Measurements from ENCODE around the gene ARHGAP18.

The ARHGAP18 gene

DNA sequence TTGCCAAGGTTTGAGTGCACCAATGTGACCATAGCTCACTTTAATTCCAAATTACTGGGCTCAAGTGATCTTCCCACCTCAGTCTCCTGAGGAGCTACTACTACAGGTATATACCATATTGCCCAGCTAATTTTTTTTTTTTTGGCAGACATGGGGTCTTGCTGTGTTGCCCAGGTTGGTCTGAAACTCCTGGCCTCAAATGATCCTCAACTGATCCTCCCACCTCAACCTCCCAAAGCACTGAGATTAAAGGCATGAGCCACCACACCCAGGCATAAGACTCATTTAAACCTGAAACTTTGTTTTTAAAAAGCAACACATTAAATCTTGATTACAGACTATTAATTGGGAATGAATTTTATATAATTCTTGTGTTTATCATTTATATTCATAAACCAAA lies 67.7 kb downstream of the ARHGAP18 start:
- no peaks in the 10 kb centered on the region for H3K36me3 ChIP-seq (ENCODE audit: insufficient read depth)
- H4K20me1 ChIP-seq (ENCODE audit: insufficient read depth) = no peaks in the 10 kb centered on the region
- no peak overlapping the region for H3K4me3 ChIP-seq (IDR thresholded peaks at IDR 0.05; ENCODE audit: insufficient read depth, low read depth, low read length)
- H3K79me2 ChIP-seq (ENCODE audit: insufficient read depth, low read depth) = no peaks in the 10 kb centered on the region
- no peaks in the 10 kb centered on the region for H3K27me3 ChIP-seq (ENCODE audit: insufficient read depth, low read depth)
- TF ChIP-seq, protein P1, sequence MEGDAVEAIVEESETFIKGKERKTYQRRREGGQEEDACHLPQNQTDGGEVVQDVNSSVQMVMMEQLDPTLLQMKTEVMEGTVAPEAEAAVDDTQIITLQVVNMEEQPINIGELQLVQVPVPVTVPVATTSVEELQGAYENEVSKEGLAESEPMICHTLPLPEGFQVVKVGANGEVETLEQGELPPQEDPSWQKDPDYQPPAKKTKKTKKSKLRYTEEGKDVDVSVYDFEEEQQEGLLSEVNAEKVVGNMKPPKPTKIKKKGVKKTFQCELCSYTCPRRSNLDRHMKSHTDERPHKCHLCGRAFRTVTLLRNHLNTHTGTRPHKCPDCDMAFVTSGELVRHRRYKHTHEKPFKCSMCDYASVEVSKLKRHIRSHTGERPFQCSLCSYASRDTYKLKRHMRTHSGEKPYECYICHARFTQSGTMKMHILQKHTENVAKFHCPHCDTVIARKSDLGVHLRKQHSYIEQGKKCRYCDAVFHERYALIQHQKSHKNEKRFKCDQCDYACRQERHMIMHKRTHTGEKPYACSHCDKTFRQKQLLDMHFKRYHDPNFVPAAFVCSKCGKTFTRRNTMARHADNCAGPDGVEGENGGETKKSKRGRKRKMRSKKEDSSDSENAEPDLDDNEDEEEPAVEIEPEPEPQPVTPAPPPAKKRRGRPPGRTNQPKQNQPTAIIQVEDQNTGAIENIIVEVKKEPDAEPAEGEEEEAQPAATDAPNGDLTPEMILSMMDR (conservative IDR thresholded peaks at IDR 0.05; ENCODE audit: low read depth, low read length) = no peak
- H3K27ac ChIP-seq = no peak overlapping the region
- no peak overlapping the region for H2AFZ ChIP-seq (ENCODE audit: low read depth)
- H3K4me2 ChIP-seq = no peak overlapping the region
- peaks cover 17% of the 10 kb centered on the region for H3K4me1 ChIP-seq (ENCODE audit: low read depth, poor library complexity, severe bottlenecking)
- H3K9ac ChIP-seq = no peak overlapping the region

DNA sequence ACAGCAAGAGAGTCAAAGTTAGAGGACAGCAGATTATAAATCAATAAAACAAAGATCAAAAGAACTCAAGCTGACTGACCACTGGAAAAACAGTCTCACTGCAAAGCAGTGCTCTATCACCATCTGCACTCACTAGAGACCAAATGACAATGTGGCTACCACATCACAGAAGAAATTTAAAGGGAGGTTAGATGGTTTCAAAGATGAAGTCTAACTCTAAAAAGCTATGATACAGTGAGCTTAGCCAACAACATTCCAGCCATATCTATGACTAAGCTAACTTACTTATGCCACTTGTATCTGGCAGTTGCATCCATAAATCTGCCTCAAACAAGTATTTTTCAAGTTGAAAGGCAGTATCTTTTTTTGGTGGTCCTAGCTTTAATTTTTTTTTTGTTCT lies 68.6 kb downstream of the ARHGAP18 start:
- H3K27ac ChIP-seq = no peak overlapping the region
- no peaks in the 10 kb centered on the region for H3K36me3 ChIP-seq (ENCODE audit: insufficient read depth)
- no peak overlapping the region for H2AFZ ChIP-seq (ENCODE audit: low read depth)
- H3K27me3 ChIP-seq (ENCODE audit: insufficient read depth, low read depth) = no peaks in the 10 kb centered on the region
- H3K4me1 ChIP-seq (ENCODE audit: low read depth, poor library complexity, severe bottlenecking) = peaks cover 7% of the 10 kb centered on the region
- no peak overlapping the region for H3K4me2 ChIP-seq
- TF ChIP-seq, protein P1 (conservative IDR thresholded peaks at IDR 0.05; ENCODE audit: low read depth, low read length) = no peak
- no peak overlapping the region for H3K9ac ChIP-seq
- no peaks in the 10 kb centered on the region for H3K79me2 ChIP-seq (ENCODE audit: insufficient read depth, low read depth)
- H4K20me1 ChIP-seq (ENCODE audit: insufficient read depth) = no peaks in the 10 kb centered on the region
- H3K4me3 ChIP-seq (IDR thresholded peaks at IDR 0.05; ENCODE audit: insufficient read depth, low read depth, low read length) = no peak overlapping the region

DNA sequence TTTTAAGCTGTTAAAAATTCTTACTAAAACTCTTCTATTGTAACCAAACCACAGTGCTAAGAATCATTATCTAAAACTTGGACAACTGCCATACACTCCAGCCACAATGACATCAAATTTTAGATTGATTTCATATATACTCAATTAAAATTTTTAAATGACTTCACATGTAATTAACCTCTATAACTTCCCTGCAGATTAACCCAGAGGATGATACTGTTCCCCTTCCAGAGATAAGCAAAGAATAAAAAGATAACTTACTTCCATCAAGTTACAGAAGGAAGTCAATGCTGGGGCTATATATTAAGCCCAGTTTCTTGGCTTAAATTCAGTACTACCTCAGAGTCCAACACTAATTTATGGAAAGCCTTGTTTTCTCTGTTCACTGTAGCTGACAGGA lies 71.3 kb downstream of the ARHGAP18 start:
- Histone ChIP-seq H3K79me2 (ENCODE audit: insufficient read depth, low read depth) (no peaks in the 10 kb centered on the region), H3K4me3 (IDR thresholded peaks at IDR 0.05; ENCODE audit: insufficient read depth, low read depth, low read length) (no peak overlapping the region), H3K9ac (no peak overlapping the region), H3K4me2 (no peak overlapping the region), H3K27ac (no peak overlapping the region), H3K4me1 (ENCODE audit: low read depth, poor library complexity, severe bottlenecking) (peaks cover 14% of the 10 kb centered on the region), H4K20me1 (ENCODE audit: insufficient read depth) (no peaks in the 10 kb centered on the region), H2AFZ (ENCODE audit: low read depth) (no peak overlapping the region), H3K27me3 (ENCODE audit: insufficient read depth, low read depth) (no peaks in the 10 kb centered on the region), H3K36me3 (ENCODE audit: insufficient read depth) (no peaks in the 10 kb centered on the region)
- TF ChIP-seq, protein P1 (conservative IDR thresholded peaks at IDR 0.05; ENCODE audit: low read depth, low read length) = no peak

DNA sequence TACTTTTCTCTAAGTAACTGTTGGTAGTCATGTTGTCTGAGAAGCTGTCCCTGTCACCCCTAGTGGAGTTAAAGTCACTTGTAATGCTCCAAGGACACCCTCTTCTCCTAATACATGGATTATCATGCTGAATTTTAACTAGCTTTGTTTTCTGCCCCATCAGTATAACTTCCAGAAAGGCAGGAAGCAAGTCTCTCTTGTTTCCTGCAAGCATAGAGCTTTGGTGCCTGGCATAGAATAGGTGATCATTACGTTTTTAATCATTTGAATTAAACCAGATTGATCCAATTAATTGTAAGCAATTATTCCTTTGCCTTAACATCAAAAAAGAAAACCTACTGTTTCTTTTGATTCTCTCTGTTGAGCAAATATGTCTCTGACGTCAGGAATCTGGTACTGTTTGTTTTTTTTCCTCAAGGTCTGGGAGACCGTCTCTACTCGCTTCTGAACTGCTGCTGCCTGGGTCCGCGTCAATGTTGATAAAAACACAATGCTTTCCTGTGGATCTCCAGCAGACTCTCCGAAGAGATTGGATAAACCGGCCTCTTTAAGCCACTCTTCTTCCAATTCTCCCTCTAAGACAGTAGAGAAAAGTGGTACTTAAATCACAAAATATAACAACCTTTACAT lies 71.8 kb downstream of the ARHGAP18 start:
- H3K27me3 ChIP-seq (ENCODE audit: insufficient read depth, low read depth) = no peaks in the 10 kb centered on the region

More for the DNA sequence above, 71.8 kb downstream of the ARHGAP18 start:
- TF ChIP-seq, protein P1 (conservative IDR thresholded peaks at IDR 0.05; ENCODE audit: low read depth, low read length) = no peak
- Histone ChIP-seq H3K4me1 (ENCODE audit: low read depth, poor library complexity, severe bottlenecking) (peaks cover 17% of the 10 kb centered on the region), H3K36me3 (ENCODE audit: insufficient read depth) (no peaks in the 10 kb centered on the region), H3K9ac (no peak overlapping the region), H3K4me3 (IDR thresholded peaks at IDR 0.05; ENCODE audit: insufficient read depth, low read depth, low read length) (no peak overlapping the region), H3K79me2 (ENCODE audit: insufficient read depth, low read depth) (no peaks in the 10 kb centered on the region), H4K20me1 (ENCODE audit: insufficient read depth) (no peaks in the 10 kb centered on the region), H3K4me2 (no peak overlapping the region), H3K27ac (no peak overlapping the region), H2AFZ (ENCODE audit: low read depth) (no peak overlapping the region)

Data from KMS-11 (cell line).